NT2/D1 (cell line): ENCODE data around the gene RYR2.

ENCODE experiments used
- SUZ12 ChIP-seq: IDR thresholded peaks from 2 replicates; pipeline ENCODE4 v1.6.1; 2011; ENCODE audit not compliant: insufficient read length, insufficient read depth; ENCODE audit errors: extremely low read depth
- YY1 ChIP-seq: IDR thresholded peaks from 2 replicates; pipeline ENCODE4 v1.6.1; 2011; ENCODE audit not compliant: insufficient read length, insufficient read depth
- ZNF274 ChIP-seq: IDR thresholded peaks from 2 replicates; pipeline ENCODE4 v1.6.1; 2011; ENCODE audit warnings: mild to moderate bottlenecking, low read depth, low read length

- TF ChIP-seq ZNF274: no peak
- no peak for TF ChIP-seq YY1
- no peak for TF ChIP-seq SUZ12
Measured at GRCh38 chr1:237255071-237255470, 213.1 kb downstream of the RYR2 start.
